ENCODE results near the gene GRID2.

- TF ChIP-seq CTCF (IDR thresholded peaks at IDR 0.05; ENCODE audit: low read length) (no peak), EZH2phosphoT487 (IDR thresholded peaks at IDR 0.05; ENCODE audit: low read length) (no peak)
Measured at GRCh38 chr4:93179044-93179443, 875.3 kb downstream of the GRID2 start.

Data from MM.1S (cell line).